ENCODE results near the gene CASS4. TPM values are rescaled to one million over a fixed set of nuclear protein-coding genes. Genes with fewer than 3 reads are reported as not detected.

CASS4 gene
- total RNA-seq, 4 donors from 2014 or later = 1.2 to 9.0 (median 4.4) TPM

GRCh38 chr20:56469077-56469449, 57.0 kb downstream of the CASS4 start:
- H3K4me3 ChIP-seq = peak overlapping the region; percentile 60 to 80
- no peak for TF ChIP-seq POLR2A (IDR thresholded peaks at IDR 0.05)
- TF ChIP-seq POLR2AphosphoS5 (IDR thresholded peaks at IDR 0.05) = no peak
- TF ChIP-seq CTCF (IDR thresholded peaks at IDR 0.05) = no peak
- no peak for TF ChIP-seq EP300 (IDR thresholded peaks at IDR 0.05)
- no peaks in the 10 kb centered on the region for H3K27me3 ChIP-seq
- H3K9me3 ChIP-seq = no peaks in the 10 kb centered on the region
- peak overlapping the region; percentile 77 to 89 (median 87) for H3K27ac ChIP-seq
- H3K36me3 ChIP-seq = peaks cover 0 to 14% of the 10 kb centered on the region in 2 donors
- no peak for ATAC-seq
- WGBS, 2 donors (ENCODE audit: low coverage in 1 of 2) = 23% methylated on average over 8 of the region's 8 CpGs
- H3K4me1 ChIP-seq = peaks cover 0 to 41% (median 11%) of the 10 kb centered on the region in 3 donors

- no peaks in the 10 kb centered on the region for H3K4me1 ChIP-seq
- TF ChIP-seq EP300 (IDR thresholded peaks at IDR 0.05) (no peak), POLR2AphosphoS5 (IDR thresholded peaks at IDR 0.05) (no peak), POLR2A (IDR thresholded peaks at IDR 0.05) (no peak), CTCF (IDR thresholded peaks at IDR 0.05) (no peak)
- WGBS, 2 donors (ENCODE audit: low coverage in 1 of 2) = 57 to 62% methylated on average over 2 to 7 of the region's 7 CpGs
- H3K9me3 ChIP-seq = no peaks in the 10 kb centered on the region
- no peak for ATAC-seq
- no peaks in the 10 kb centered on the region for H3K27me3 ChIP-seq
- H3K36me3 ChIP-seq = peaks cover 0 to 99% of the 10 kb centered on the region in 2 donors
- no peak overlapping the region for H3K27ac ChIP-seq
- H3K4me3 ChIP-seq = no peak overlapping the region
These were observed 71.9 kb downstream of the CASS4 start for GRCh38 chr20:56483970-56484369.

- Histone ChIP-seq H3K4me3 (no peak overlapping the region), H3K27ac (no peak overlapping the region), H3K27me3 (no peaks in the 10 kb centered on the region), H3K36me3 (peaks cover 0 to 99% of the 10 kb centered on the region in 2 donors), H3K9me3 (no peaks in the 10 kb centered on the region), H3K4me1 (no peaks in the 10 kb centered on the region)
- WGBS, 2 donors (ENCODE audit: low coverage in 1 of 2) = 78 to 88% methylated on average over 6 to 9 of the region's 11 CpGs
- TF ChIP-seq POLR2A (IDR thresholded peaks at IDR 0.05) = no peak
- no peak for TF ChIP-seq CTCF (IDR thresholded peaks at IDR 0.05)
- no peak for TF ChIP-seq POLR2AphosphoS5 (IDR thresholded peaks at IDR 0.05)
- TF ChIP-seq EP300 (IDR thresholded peaks at IDR 0.05) = no peak
- no peak for ATAC-seq
These were observed 75.2 kb downstream of the CASS4 start for GRCh38 chr20:56487216-56487615.

GRCh38 chr20:56488566-56488965, 76.5 kb downstream of the CASS4 start:
- WGBS, 2 donors (ENCODE audit: low coverage in 1 of 2) = 94 to 97% methylated on average over 5 of the region's 5 CpGs
- no peaks in the 10 kb centered on the region for H3K9me3 ChIP-seq

More at GRCh38 chr20:56488566-56488965, 76.5 kb downstream of the CASS4 start:
- Histone ChIP-seq H3K36me3 (peaks cover 0 to 99% of the 10 kb centered on the region in 2 donors), H3K4me3 (no peak overlapping the region), H3K27ac (no peak overlapping the region), H3K27me3 (no peaks in the 10 kb centered on the region), H3K4me1 (no peaks in the 10 kb centered on the region)
- no peak for TF ChIP-seq POLR2AphosphoS5 (IDR thresholded peaks at IDR 0.05)
- no peak for TF ChIP-seq EP300 (IDR thresholded peaks at IDR 0.05)
- TF ChIP-seq CTCF (IDR thresholded peaks at IDR 0.05) = no peak
- no peak for TF ChIP-seq POLR2A (IDR thresholded peaks at IDR 0.05)
- no peak for ATAC-seq

All from gastroesophageal sphincter (tissue), 4 donors.